ENCODE results near the gene OR4K17. TPM values are rescaled to one million over a fixed set of nuclear protein-coding genes. Genes with fewer than 3 reads are reported as not detected.

OR4K17 gene
- total and polyA plus RNA-seq, 9 of the 15 experiments (the other 6 are each of a cell fraction or from before 2014, with no cell fraction given) = not detected

- DNase-seq (ENCODE audit: extremely low read depth in 1 of 4, low spot score in 3 of 4) (no peak), FAIRE-seq (no peak), ATAC-seq (no peak)
- intact Hi-C loops (cut with micrococcal nuclease) = no loop called here
- WGBS (ENCODE audit: insufficient coverage, low coverage, missing lambda C conversion rate) = 78% methylated on average over 4 of the region's 4 CpGs
- CTCF ChIA-PET (ENCODE audit: low intra/inter-chr PET ratio) = no interaction called here
- no peak overlapping the region for H3K27ac ChIP-seq (ENCODE audit: extremely low read depth, low read depth, low read length)
- no peak overlapping the region for H3K4me3 ChIP-seq
- BruUV-seq (replicated peaks) = no TSS peak
- in situ Hi-C loops (cut with MboI) = no loop called here
- no peak overlapping the region for H3K9ac ChIP-seq (ENCODE audit: insufficient read depth in 1 of 2, low read depth in 2 of 2, low read length in 2 of 2)
- no peak overlapping the region for H3K4me2 ChIP-seq (ENCODE audit: insufficient read depth, low read length)
- no peaks in the 10 kb centered on the region for H3K27me3 ChIP-seq (ENCODE audit: control insufficient read depth in 2 of 2, insufficient read depth in 2 of 2, low read length in 2 of 2)
- no peaks in the 10 kb centered on the region for H3K4me1 ChIP-seq (replicated peaks in 1 of 2; ENCODE audit: control insufficient read depth in 2 of 2, insufficient read depth in 2 of 2, low read length in 2 of 2)
- H3K9me3 ChIP-seq (replicated peaks; ENCODE audit: control insufficient read depth, insufficient read depth, low read depth, low read length) = no peaks in the 10 kb centered on the region
- H2AFZ ChIP-seq (ENCODE audit: low read depth, low read length) = no peak overlapping the region
- no peaks in the 10 kb centered on the region for H3K9me1 ChIP-seq (ENCODE audit: control insufficient read depth, insufficient read depth, low read length)
- H4K20me1 ChIP-seq (replicated peaks; ENCODE audit: control insufficient read depth, insufficient read depth, low read length) = no peaks in the 10 kb centered on the region
- POLR2A ChIA-PET = no interaction called here
- H3K36me3 ChIP-seq (ENCODE audit: control insufficient read depth, insufficient read depth, low read length) = no peaks in the 10 kb centered on the region
- no peaks in the 10 kb centered on the region for H3K79me2 ChIP-seq (ENCODE audit: control insufficient read depth, insufficient read depth, low read length)
- TF ChIP-seq GTF2F1 (IDR thresholded peaks at IDR 0.05; ENCODE audit: low read depth, low read length) = no peak
- TF ChIP-seq NCOR1 (IDR thresholded peaks at IDR 0.05) = no peak
- TF ChIP-seq KLF1 (tag; IDR thresholded peaks at IDR 0.05) = no peak
- TF ChIP-seq ZNF407 (IDR thresholded peaks at IDR 0.05; ENCODE audit: low read depth) = no peak
- TF ChIP-seq HMG20B (CRISPR knock-in tag; IDR thresholded peaks at IDR 0.05) = no peak
- no peak for TF ChIP-seq ZNF561 (CRISPR knock-in tag; conservative IDR thresholded peaks at IDR 0.05)
- no peak for TF ChIP-seq DEAF1 (CRISPR knock-in tag; IDR thresholded peaks at IDR 0.05)
- TF ChIP-seq POLR2A (conservative IDR thresholded peaks at IDR 0.05) = no peak
- TF ChIP-seq ZNF717 (CRISPR knock-in tag; IDR thresholded peaks at IDR 0.05) = no peak
- TF ChIP-seq ZBTB33 (CRISPR knock-in tag; IDR thresholded peaks at IDR 0.05) = no peak
Measured at GRCh38 chr14:20092050-20092449, 18.5 kb upstream of the OR4K17 start.
